Breast epithelium (tissue), 4 donors: ENCODE measurements around the gene NPBWR2. TPM values are rescaled to one million over a fixed set of nuclear protein-coding genes. Genes with fewer than 3 reads are reported as not detected.

Experiments used
- DNase-seq, 2 donors: peaks; one replicate each; pipeline ENCODE4 v3.0.0-alpha.2; 2019; ENCODE audit warnings: low spot score in 2 of 2
- H3K27ac ChIP-seq, 2 donors: fragments of 200-600 bp; sonication (generic) in 1 of 2; one replicate each; pipeline ENCODE4 v1.5.1; 2016 to 2019; ENCODE audit warnings: mild to moderate bottlenecking in 1 of 2
- H3K27me3 ChIP-seq, 2 donors: fragments of 200-600 bp; sonication (generic) in 1 of 2; one replicate each; pipeline versions ENCODE4 v1.5.1 to v1.6.0; 2017 to 2019; ENCODE audit warnings: control low read depth in 1 of 2, mild to moderate bottlenecking in 1 of 2
- H3K36me3 ChIP-seq: fragments of 200-600 bp; one replicate; pipeline ENCODE4 v1.5.1; 2019
- H3K4me1 ChIP-seq, 2 donors: fragments of 200-600 bp; sonication (generic); one replicate each; pipeline ENCODE4 v1.5.1; 2016 to 2019; ENCODE audit warnings: control low read depth in 1 of 2
- H3K4me3 ChIP-seq, 3 donors: fragments of 200-600 bp; sonication (generic); 1 replicate in 2 of 3; 2 replicates in 1 of 3; pipeline ENCODE4 v1.5.1; 2016 to 2019; ENCODE audit warnings: mild to moderate bottlenecking in 3 of 3, moderate library complexity in 2 of 3
- H3K9me3 ChIP-seq, 2 donors: fragments of 200-600 bp; sonication (generic) in 1 of 2; one replicate each; pipeline ENCODE4 v1.5.1; 2016 to 2019; ENCODE audit warnings: control low read depth in 1 of 2
- CTCF ChIP-seq, 3 donors: fragments of 450-650 bp; IDR thresholded peaks; one replicate each; pipeline ENCODE4 v1.5.1; 2016 to 2017; ENCODE audit warnings: antibody characterized with exemption in 3 of 3, mild to moderate bottlenecking in 3 of 3, moderate library complexity in 3 of 3
- POLR2A ChIP-seq: fragments of 450-650 bp; IDR thresholded peaks from one replicate; pipeline ENCODE4 v1.6.1; 2016; ENCODE audit warnings: antibody characterized with exemption, mild to moderate bottlenecking, moderate library complexity
- POLR2AphosphoS5 ChIP-seq, 3 donors: sonication (generic); formaldehyde crosslinking; IDR thresholded peaks; one replicate each; pipeline ENCODE4 v1.6.1; 2017; ENCODE audit warnings: antibody characterized with exemption in 3 of 3
- intact Hi-C: fragments of 100-400 bp; cut with DNase I; formaldehyde crosslinking; loops from one replicate; pipeline ENCODE4 v1.15.1; 2023; ENCODE audit warnings: low total_unique reads
- total RNA-seq, 3 donors: library from RNA; depleted of rRNA; stranded (reverse); fragments of >200 nt; gene quantifications; one replicate each; pipeline ENCODE4 v1.1.0, GENCODE V29; 2016

Gene NPBWR2
- total RNA-seq, 3 donors from 2014 or later = not detected

- H3K27ac ChIP-seq = no peak overlapping the region
- intact Hi-C loops = no loop called here
- H3K4me1 ChIP-seq = peaks cover 0 to 4% of the 10 kb centered on the region in 2 donors
- H3K9me3 ChIP-seq = no peaks in the 10 kb centered on the region
- no peak for DNase-seq
- H3K4me3 ChIP-seq = peak overlapping the region in 1 of 3 donors; percentile 13
- H3K36me3 ChIP-seq = no peaks in the 10 kb centered on the region
- no peak for TF ChIP-seq POLR2A
- TF ChIP-seq CTCF (IDR thresholded peaks at IDR 0.05) = no peak
- TF ChIP-seq POLR2AphosphoS5 (IDR thresholded peaks at IDR 0.05) = no peak
- H3K27me3 ChIP-seq = peaks cover 0 to 9% of the 10 kb centered on the region in 2 donors
Observed at GRCh38 chr20:64084685-64085152, 22.6 kb downstream of the NPBWR2 start.

- Histone ChIP-seq H3K27me3 (peaks cover 0 to 9% of the 10 kb centered on the region in 2 donors), H3K4me1 (peaks cover 2 to 6% of the 10 kb centered on the region in 2 donors), H3K4me3 (peak within 1 kb of the TSS; percentile 45 to 77 (median 55)), H3K27ac (no peak within 1 kb of the TSS), H3K9me3 (no peaks in the 10 kb centered on the region), H3K36me3 (no peaks in the 10 kb centered on the region)
- DNase-seq = no peak
- intact Hi-C loops = no loop called here
- no peak for TF ChIP-seq POLR2A
- no peak for TF ChIP-seq POLR2AphosphoS5 (IDR thresholded peaks at IDR 0.05)
- no peak for TF ChIP-seq CTCF (IDR thresholded peaks at IDR 0.05)
Observed at GRCh38 chr20:64083804-64084684, 23.3 kb downstream of the NPBWR2 start, which contains the start of gene LKAAEAR1. LKAAEAR1 (minus strand) TSS chr20:64084398; CDS start chr20:64084219, 179 bp downstream.

- Histone ChIP-seq H3K4me1 (peaks cover 9 to 12% of the 10 kb centered on the region in 2 donors), H3K27ac (no peak overlapping the region), H3K9me3 (no peaks in the 10 kb centered on the region), H3K36me3 (no peaks in the 10 kb centered on the region), H3K27me3 (peaks cover 0 to 9% of the 10 kb centered on the region in 2 donors), H3K4me3 (peak overlapping the region; percentile 45 to 77 (median 55))
- DNase-seq = peak in 1 of 2 donors; percentile 41
- intact Hi-C loops = no loop called here
- TF ChIP-seq CTCF (IDR thresholded peaks at IDR 0.05) (peak in 2 of 3 donors; percentile 35 to 40), POLR2A (no peak), POLR2AphosphoS5 (IDR thresholded peaks at IDR 0.05) (no peak)
Observed at GRCh38 chr20:64083378-64083803, 24.0 kb downstream of the NPBWR2 start.

- H3K27me3 ChIP-seq = peaks cover 0 to 9% of the 10 kb centered on the region in 2 donors
- TF ChIP-seq POLR2A (no peak), POLR2AphosphoS5 (IDR thresholded peaks at IDR 0.05) (no peak)
- H3K4me1 ChIP-seq = peaks cover 9 to 13% of the 10 kb centered on the region in 2 donors
- H3K27ac ChIP-seq = no peak overlapping the region
- no peak for DNase-seq
- peak overlapping the region; percentile 45 to 77 (median 55) for H3K4me3 ChIP-seq
- H3K36me3 ChIP-seq = no peaks in the 10 kb centered on the region
- intact Hi-C loops = no loop called here
- no peaks in the 10 kb centered on the region for H3K9me3 ChIP-seq
Observed at GRCh38 chr20:64082820-64083377, 24.5 kb downstream of the NPBWR2 start.

GRCh38 chr20:64082126-64082731, 25.1 kb downstream of the NPBWR2 start:
- H3K9me3 ChIP-seq = no peaks in the 10 kb centered on the region
- H3K27ac ChIP-seq = no peak overlapping the region
- peaks cover 0 to 9% of the 10 kb centered on the region in 2 donors for H3K27me3 ChIP-seq
- TF ChIP-seq CTCF (IDR thresholded peaks at IDR 0.05) (no peak), POLR2A (no peak), POLR2AphosphoS5 (IDR thresholded peaks at IDR 0.05) (no peak)
- no peaks in the 10 kb centered on the region for H3K36me3 ChIP-seq
- no peak for DNase-seq
- intact Hi-C loops = no loop called here
- no peak overlapping the region for H3K4me3 ChIP-seq
- H3K4me1 ChIP-seq = peaks cover 9 to 13% of the 10 kb centered on the region in 2 donors
